Posterior cingulate gyrus (tissue), 11 donors: ENCODE data around the gene C14orf132.
"Not testable (repeated sequence)": the region's sequence is repeated elsewhere in the genome, so short reads cannot be mapped to it uniquely, and the experiment has no call there.

ENCODE experiments used
- DNase-seq, 10 donors: peaks; one replicate each; pipeline versions ENCODE4 v3.0.0 to v3.0.0-alpha.2; 2020 to 2021; ENCODE audit warnings: mixed read lengths in 3 of 10
- intact Hi-C: fragments of 100-400 bp; cut with DNase I; formaldehyde crosslinking; loops from one replicate; pipeline ENCODE4 v1.15.1; 2023

Gene C14orf132

GRCh38 chr14:96057738-96058137 is 18.6 kb downstream of the C14orf132 start:
- DNase-seq: no peak
- intact Hi-C loops: no loop called here

DNA sequence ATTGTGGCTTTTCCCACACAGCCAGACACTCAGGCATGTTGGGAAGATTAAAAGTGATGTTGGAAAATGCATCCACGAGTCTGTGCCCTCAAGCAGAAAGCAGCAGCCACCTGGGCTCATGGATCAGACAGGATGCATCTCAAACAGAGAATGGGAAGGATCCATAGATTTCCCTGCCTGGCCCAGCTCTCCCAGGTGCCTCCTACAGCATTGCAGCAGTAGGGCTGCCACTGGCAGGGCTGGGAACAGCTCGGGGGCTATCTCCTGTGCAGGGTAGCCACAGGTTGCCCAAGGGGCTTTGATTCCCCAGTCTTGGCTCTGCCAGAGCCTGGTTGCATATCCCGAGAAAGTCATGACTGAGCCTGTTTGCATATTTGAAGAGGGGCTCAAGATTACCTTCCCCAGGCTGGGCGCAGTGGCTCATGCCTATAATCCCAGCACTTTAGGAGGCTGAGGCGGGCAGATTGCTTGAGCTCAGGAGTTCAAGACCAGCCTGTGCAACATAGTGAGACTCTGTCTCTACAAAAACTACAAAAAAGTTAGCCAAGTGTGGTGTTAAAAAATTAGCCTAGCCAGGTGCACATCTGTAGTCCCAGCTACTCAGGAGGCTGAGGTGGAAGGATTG is 19.5 kb downstream of the C14orf132 start:
- intact Hi-C loops: no loop called here
- no peak for DNase-seq

DNA sequence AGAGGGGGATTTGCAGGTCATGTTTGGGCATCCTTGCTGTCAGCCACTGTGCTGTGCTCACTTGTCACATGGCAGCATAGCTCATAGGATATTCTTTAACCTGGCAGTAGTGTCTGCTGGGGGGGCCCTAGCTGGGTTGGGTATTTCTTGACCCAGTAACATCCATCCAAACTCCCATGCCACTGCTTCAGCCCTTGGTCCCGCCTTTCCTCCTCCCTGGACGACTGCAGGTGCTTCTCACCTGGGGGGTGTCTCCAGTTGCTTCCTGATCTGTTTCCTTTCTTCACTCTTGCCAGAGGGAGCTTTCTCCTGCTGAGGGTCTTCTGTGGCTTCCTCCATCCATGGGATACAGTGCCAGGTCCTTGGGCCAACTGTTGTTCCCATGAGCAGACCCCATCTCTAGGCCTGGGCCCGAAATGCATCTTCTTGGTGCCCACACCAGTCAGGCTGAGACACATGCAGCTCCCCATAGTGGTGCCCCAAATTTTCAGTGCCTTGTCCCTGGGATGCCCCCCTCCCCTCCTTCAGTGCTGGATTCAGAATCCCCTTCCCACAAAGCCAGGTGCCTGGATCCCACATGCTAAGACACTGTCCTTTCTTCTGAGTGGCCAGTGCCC is 20.5 kb downstream of the C14orf132 start:
- DNase-seq: no peak
- intact Hi-C loops: no loop called here

GRCh38 chr14:96060186-96060933 is 21.2 kb downstream of the C14orf132 start:
- intact Hi-C loops: no loop called here
- no peak for DNase-seq

GRCh38 chr14:96062010-96062409 is 22.8 kb downstream of the C14orf132 start:
- DNase-seq: no peak

DNA sequence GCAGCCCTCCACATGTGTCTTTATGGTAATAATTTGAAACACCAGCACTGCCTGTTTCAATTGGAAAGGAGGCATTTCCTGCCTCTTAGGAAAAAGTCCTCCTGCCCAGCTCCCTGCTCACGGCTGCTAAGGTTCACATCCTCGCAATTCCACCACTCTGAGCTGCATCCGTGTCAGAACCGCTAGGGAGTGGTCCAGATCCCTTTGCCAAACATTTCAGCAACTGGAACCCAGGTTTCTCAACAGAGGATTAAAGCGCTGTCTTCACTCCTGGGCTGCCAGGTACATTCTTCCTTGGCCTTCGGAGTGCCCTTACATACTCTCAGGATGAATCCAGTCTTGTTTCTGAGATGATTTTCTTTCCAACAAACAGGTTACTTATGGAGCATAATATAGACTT is 23.3 kb downstream of the C14orf132 start:
- intact Hi-C loops: no loop called here
- peak in 2 of 10 donors; percentile 4 to 37 for DNase-seq

More at GRCh38 chr14:96062010-96062409, 22.8 kb downstream of the C14orf132 start:
- intact Hi-C loops: no loop called here

GRCh38 chr14:96064866-96065265 is 25.7 kb downstream of the C14orf132 start:
- intact Hi-C loops: no loop called here
- DNase-seq: peak in 1 of 10 donors; percentile 61

GRCh38 chr14:96065661-96066459 is 26.7 kb downstream of the C14orf132 start:
- DNase-seq: peak in 2 of 10 donors; percentile 17 to 80
- intact Hi-C loops: no loop called here

DNA sequence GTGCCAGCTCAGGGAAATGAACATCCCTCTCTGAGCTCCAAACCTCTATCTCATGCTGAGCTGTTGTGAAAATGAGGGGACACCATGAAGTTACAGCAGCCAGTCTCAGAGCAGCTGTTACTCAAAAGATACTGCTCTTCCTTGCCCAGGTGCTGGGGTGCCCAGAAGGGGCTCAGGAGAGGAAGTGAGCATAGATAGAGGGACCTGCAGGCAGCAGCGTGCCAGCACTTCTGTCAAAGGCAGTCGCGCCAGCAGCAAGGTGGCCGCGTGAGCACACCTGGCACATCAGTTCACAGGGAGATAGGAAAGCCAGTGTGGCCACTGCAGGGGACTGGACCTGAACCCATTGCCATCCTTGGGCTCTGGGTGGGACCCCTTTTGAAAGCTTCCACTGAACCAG is 27.8 kb downstream of the C14orf132 start:
- intact Hi-C loops: no loop called here
- peak in 2 of 10 donors; percentile 10 to 56 for DNase-seq

DNA sequence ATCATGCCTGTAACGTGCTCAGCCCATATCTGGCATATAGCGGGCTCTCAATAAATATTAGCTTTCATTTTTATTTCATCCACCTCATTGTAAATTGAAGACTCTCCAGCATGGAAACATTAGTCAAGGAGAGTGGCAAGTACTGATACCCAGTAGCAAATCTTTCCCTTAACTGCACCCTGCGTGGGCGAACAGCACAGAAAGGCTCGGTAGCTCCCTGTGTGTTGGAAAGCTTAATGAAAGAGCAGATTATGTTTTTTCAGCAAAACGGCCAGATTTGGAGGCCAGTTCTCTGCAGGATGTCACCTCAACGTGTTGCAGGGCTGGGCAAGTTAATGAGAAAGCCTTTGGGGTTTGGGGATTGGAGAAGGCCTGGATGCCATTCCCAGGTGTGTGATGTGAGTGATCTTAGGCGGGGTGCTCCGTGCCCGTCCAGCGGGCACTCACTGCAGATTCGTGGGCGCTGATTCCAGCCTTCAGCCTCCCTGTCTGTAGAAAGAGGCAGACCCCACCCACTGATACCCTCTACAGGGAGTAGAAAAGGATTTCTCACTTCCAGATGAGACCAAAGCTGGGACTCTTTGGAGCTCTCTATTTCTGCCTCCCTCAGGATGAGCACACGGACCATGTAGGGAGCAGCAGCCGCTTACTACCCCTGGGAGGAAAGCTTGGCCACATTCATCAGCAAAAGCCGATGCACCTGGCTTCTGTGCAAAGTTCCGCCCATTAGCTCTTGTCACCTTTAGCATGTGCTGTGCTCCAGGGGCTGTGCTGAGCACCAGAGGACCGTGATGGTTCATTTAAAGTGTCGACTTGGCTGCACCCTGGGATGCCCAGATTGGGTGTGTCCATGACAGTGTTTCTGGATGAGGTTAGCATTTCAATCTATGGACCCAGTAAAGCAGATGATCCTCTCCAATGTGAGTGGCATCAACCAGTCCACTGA is 29.1 kb downstream of the C14orf132 start:
- intact Hi-C loops: no loop called here
- peak in 2 of 10 donors; percentile 15 to 82 for DNase-seq

DNA sequence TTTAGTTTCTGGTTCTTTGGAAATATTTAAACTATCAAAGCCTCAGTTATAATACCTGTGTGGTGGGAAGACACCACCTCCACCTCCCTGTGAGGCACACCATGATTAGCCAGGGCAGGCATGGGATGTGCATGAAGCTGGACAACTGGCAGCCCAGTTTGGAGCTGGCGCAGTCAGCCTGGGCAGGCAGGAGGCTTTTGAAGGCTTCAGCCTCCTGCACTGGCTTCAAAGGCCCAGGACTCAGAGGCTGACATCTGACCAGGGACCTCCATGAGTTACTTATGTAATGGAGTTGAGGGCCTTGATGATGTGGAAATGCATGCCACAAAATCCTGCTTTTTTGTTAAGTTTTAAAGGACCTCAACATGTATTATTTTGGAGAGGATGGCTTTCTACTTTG is 30.3 kb downstream of the C14orf132 start:
- intact Hi-C loops: no loop called here
- DNase-seq: no peak

DNA sequence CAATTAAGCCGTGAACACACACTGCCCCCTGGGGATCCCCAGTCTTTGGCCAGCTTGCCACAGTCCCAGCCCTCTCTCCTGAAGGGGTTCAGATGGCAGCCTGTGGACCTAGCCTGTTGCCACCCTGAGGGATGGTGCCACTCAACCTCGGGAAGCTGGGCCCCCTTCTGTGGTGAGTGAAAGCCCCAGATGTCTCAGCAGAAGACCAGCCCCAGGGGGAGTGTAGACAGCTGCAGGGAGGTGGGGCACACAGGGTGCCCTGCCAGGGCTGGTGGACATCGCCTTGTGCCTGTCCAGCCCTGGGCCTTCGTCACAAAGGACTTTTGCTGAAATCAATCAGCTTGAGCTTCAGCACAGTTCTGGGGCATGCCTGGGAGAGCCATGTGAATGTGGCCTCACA is 32.4 kb downstream of the C14orf132 start:
- DNase-seq: peak in 2 of 10 donors; percentile 1 to 9
- intact Hi-C loops: no loop called here

GRCh38 chr14:96072076-96072475 is 32.9 kb downstream of the C14orf132 start:
- peak in 2 of 10 donors; percentile 2 for DNase-seq
- intact Hi-C loops: no loop called here

GRCh38 chr14:96072746-96073145 is 33.6 kb downstream of the C14orf132 start:
- no peak for DNase-seq
- intact Hi-C loops: no loop called here

DNA sequence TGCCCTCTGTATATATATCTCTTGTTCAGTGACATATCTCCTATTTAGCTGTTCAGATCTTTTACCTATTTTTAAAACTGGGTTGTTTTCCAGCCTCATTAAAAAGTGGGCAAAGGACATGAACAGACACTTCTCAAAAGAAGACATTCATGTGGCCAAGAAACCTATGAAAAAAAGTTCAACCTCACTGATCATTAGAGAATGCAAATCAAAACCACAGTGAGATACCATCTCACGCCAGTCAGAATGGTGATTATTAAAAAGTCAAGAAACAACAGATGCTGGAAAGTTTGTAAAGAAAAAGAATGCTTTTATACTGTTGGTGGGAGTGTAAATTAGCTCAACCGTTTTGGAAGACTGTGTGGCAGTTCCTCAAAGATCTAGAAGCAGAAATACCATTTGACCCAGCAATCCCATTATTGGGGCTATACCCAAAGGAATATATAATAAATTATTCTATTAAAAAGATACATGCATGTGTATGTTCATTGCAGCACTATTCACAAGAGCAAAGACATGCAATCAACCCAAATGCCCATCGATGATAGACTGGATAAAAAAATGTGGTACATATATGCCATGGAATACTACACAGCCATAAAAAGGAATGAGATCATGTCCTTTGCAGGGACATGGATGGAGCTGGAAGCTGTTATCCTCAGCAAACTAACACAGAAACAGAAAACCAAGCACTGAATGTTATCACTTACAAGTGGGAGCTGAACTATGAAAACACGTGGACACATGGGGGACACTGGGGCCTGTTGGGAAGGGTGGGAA is 34.3 kb downstream of the C14orf132 start:
- intact Hi-C loops, DNase-seq: not testable (repeated sequence)

GRCh38 chr14:96077983-96078624 is 38.9 kb downstream of the C14orf132 start:
- intact Hi-C loops: no loop called here
- peak in 2 of 10 donors; percentile 13 to 82 for DNase-seq

DNA sequence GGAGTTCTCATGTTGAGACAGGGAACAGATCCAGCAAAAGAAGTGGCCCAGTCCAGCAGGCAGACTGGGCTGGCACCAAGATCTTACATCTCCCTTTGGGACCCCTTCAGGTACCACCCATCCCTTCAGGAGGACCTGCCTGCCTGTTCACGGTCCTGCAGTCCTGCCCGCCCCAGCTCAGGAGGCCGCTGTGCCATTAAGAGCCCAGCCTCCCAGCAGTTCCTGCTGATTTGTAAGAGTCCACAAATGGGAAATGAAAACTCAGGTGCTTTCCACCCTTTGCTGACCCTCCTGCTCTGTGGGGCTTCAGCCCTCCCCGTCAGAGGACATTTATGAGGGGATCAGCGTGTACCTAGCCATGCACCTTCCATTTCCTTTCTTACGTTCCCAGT is 39.5 kb downstream of the C14orf132 start:
- peak in 1 of 10 donors; percentile 56 for DNase-seq

DNA sequence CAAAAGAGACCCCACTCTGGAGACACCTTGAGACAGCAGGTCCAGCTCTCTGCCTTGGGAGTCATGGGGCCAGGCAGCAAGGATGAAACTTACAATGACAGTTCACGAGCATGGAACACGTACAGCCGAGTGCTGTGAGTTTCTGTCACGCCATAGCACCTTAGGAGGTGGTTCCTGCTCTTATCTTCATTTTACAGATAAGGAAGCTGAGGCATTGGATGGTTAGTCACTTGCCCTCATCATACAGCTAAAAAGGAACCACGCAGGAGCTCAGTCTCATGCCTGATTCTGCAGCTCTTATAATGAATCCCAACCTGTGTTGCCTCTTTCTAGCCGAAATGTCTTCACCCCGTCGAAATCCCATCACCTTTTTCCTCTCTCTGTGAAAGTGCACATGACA is 39.9 kb downstream of the C14orf132 start:
- no peak for DNase-seq
- intact Hi-C loops: no loop called here

More for the DNA sequence above, 39.5 kb downstream of the C14orf132 start:
- intact Hi-C loops: no loop called here
